ENCODE results near the gene CTDSP2. TPM values are rescaled to one million over a fixed set of nuclear protein-coding genes. Genes with fewer than 3 reads are reported as not detected.

CTDSP2 gene
- total and polyA plus RNA-seq, 2 donors (not counting 3 experiments of a cell fraction or from before 2014, with no cell fraction given), result 142 to 146 TPM

DNA sequence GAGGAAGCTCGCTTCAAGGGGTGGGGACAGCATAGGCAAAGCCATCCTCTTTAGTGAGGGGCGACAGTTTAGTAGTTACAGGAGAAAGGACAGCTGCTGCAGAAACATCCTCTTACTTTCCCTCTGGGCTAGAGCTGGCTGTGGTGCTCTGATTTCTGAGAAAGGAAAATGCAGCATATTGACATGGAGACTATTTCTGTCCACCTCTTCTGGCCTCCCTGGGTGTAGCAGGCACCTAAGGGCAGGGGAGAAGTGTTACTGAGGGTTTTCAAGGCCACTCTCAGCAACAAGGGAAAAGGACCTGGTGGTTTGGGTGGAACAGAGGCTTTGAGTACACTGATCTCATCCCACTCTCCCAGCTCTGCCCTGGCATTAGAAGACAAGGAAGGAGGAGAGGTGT, 40.0 kb upstream of the CTDSP2 start:
- FAIRE-seq, result no peak
- Histone ChIP-seq H3K9ac (replicated peaks; ENCODE audit: extremely low read depth, insufficient read depth, low read length) (no peak overlapping the region), H3K4me2 (ENCODE audit: insufficient read depth, low read length) (no peak overlapping the region), H3K79me2 (ENCODE audit: control insufficient read depth, insufficient read depth, low read length) (no peaks in the 10 kb centered on the region), H2AFZ (ENCODE audit: low read depth, low read length) (no peak overlapping the region), H3K27ac (ENCODE audit: insufficient read depth, low read depth, low read length) (no peak overlapping the region), H3K27me3 (ENCODE audit: control insufficient read depth in 2 of 2, insufficient read depth in 2 of 2, low read length in 2 of 2) (peaks cover 0 to 2% of the 10 kb centered on the region in 2 experiments), H4K20me1 (replicated peaks; ENCODE audit: control insufficient read depth, extremely low read depth, insufficient read depth, low read length) (no peaks in the 10 kb centered on the region), H3K4me3 (replicated peaks in 1 of 3; ENCODE audit: insufficient read depth in 1 of 3, low read depth in 1 of 3, low read length in 3 of 3) (no peak overlapping the region), H3K9me1 (replicated peaks; ENCODE audit: control insufficient read depth, extremely low read depth, insufficient read depth, low read length) (no peaks in the 10 kb centered on the region), H3K36me3 (ENCODE audit: control insufficient read depth in 2 of 2, extremely low read depth in 1 of 2, insufficient read depth in 2 of 2, low read length in 2 of 2) (no peaks in the 10 kb centered on the region), H3K9me3 (replicated peaks; ENCODE audit: control insufficient read depth, insufficient read depth, low read length) (no peaks in the 10 kb centered on the region), H3K4me1 (ENCODE audit: control insufficient read depth, extremely low read depth, insufficient read depth, low read length) (peaks cover 17% of the 10 kb centered on the region)
- DNase-seq (ENCODE audit: low read depth, low spot score), result no peak
- ChIA-PET POLR2A (no interaction called here), CTCF (interaction anchor here (0.5 to 1.3 kb wide), 2 partner anchors 11 to 13 kb away, joined by 3 to 5 read pairs; no protein-coding TSS in a partner anchor)
- dilution Hi-C loops (cut with MboI; ENCODE audit: extremely low pct_ligation_motif_present, low sequenced_read_pairs), result no loop called here
- TF ChIP-seq FOS (IDR thresholded peaks at IDR 0.05; ENCODE audit: borderline replicate concordance, insufficient read depth, low read length) (no peak), MYC (IDR thresholded peaks at IDR 0.05; ENCODE audit: low read depth, low read length) (no peak), POLR2A (IDR thresholded peaks at IDR 0.05; ENCODE audit: low read depth, low read length) (no peak), JUN (IDR thresholded peaks at IDR 0.05; ENCODE audit: borderline replicate concordance, insufficient read depth, insufficient read length, low read depth) (no peak), GATA2 (IDR thresholded peaks at IDR 0.05; ENCODE audit: insufficient read depth, insufficient read length, low read depth, low read length) (no peak), EZH2 (IDR thresholded peaks at IDR 0.05; ENCODE audit: borderline replicate concordance, low read depth, low read length, severe bottlenecking) (no peak), POLR2AphosphoS5 (IDR thresholded peaks at IDR 0.05; ENCODE audit: insufficient read depth, low read depth, low read length) (no peak)
- TF ChIP-seq, protein P1, sequence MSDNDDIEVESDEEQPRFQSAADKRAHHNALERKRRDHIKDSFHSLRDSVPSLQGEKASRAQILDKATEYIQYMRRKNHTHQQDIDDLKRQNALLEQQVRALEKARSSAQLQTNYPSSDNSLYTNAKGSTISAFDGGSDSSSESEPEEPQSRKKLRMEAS (IDR thresholded peaks at IDR 0.05; ENCODE audit: insufficient read depth, insufficient read length), result no peak
- TF ChIP-seq, protein P2, sequence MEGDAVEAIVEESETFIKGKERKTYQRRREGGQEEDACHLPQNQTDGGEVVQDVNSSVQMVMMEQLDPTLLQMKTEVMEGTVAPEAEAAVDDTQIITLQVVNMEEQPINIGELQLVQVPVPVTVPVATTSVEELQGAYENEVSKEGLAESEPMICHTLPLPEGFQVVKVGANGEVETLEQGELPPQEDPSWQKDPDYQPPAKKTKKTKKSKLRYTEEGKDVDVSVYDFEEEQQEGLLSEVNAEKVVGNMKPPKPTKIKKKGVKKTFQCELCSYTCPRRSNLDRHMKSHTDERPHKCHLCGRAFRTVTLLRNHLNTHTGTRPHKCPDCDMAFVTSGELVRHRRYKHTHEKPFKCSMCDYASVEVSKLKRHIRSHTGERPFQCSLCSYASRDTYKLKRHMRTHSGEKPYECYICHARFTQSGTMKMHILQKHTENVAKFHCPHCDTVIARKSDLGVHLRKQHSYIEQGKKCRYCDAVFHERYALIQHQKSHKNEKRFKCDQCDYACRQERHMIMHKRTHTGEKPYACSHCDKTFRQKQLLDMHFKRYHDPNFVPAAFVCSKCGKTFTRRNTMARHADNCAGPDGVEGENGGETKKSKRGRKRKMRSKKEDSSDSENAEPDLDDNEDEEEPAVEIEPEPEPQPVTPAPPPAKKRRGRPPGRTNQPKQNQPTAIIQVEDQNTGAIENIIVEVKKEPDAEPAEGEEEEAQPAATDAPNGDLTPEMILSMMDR (IDR thresholded peaks at IDR 0.05; ENCODE audit: extremely low read depth in 1 of 2, insufficient read depth in 1 of 2, low read depth in 1 of 2, low read length in 2 of 2), result no peak
- intact Hi-C loops (cut with micrococcal nuclease), result no loop called here
- no TSS peak for BruUV-seq (replicated peaks)
